ENCODE results near the gene DMTF1. TPM values are rescaled to one million over a fixed set of nuclear protein-coding genes. Genes with fewer than 3 reads are reported as not detected.

DMTF1 gene
- polyA plus RNA-seq, 1 of the 3 experiments (the other 2 are of a cell fraction): 108 TPM

- H3K4me1 ChIP-seq (ENCODE audit: control insufficient read depth in 1 of 2, insufficient read depth in 2 of 2, low read depth in 1 of 2, low read length in 1 of 2): peaks cover 0 to 6% of the 10 kb centered on the region in 2 experiments; a peak in 2 of 4 replicates
- POLR2A ChIA-PET: no interaction called here
- peaks cover 10% of the 10 kb centered on the region; the same call in 1 of the 2 replicates for H4K20me1 ChIP-seq (ENCODE audit: insufficient read depth)
- no peaks in the 10 kb centered on the region for H3K27me3 ChIP-seq (ENCODE audit: insufficient read depth)
- no peaks in the 10 kb centered on the region for H3K9me2 ChIP-seq
- H3K79me2 ChIP-seq (ENCODE audit: insufficient read depth): peaks cover 67% of the 10 kb centered on the region
- no peak overlapping the region for H2AFZ ChIP-seq (ENCODE audit: low read depth)
- peaks cover 6% of the 10 kb centered on the region; the same call in 1 of the 2 replicates for H3K9me3 ChIP-seq
- DNase-seq: no peak
- no peak overlapping the region for H3K27ac ChIP-seq (ENCODE audit: low read depth in 2 of 2, low read length in 1 of 2)
- H3F3A ChIP-seq (replicated peaks; ENCODE audit: insufficient read depth): peaks cover 17% of the 10 kb centered on the region
- no peak overlapping the region for H3K4me3 ChIP-seq (ENCODE audit: low read depth in 2 of 2, low read length in 1 of 2)
- no peak for TF ChIP-seq RCOR1 (IDR thresholded peaks at IDR 0.05; ENCODE audit: low read length)
- no peak for TF ChIP-seq CHD2 (IDR thresholded peaks at IDR 0.05; ENCODE audit: low read length, partially characterized antibody)
- no peak for TF ChIP-seq GATA2 (CRISPR knock-in tag; IDR thresholded peaks at IDR 0.05)
- TF ChIP-seq, protein P1, sequence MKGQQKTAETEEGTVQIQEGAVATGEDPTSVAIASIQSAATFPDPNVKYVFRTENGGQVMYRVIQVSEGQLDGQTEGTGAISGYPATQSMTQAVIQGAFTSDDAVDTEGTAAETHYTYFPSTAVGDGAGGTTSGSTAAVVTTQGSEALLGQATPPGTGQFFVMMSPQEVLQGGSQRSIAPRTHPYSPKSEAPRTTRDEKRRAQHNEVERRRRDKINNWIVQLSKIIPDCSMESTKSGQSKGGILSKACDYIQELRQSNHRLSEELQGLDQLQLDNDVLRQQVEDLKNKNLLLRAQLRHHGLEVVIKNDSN (IDR thresholded peaks at IDR 0.05; ENCODE audit: borderline replicate concordance, low read depth): no peak
- no peak for TF ChIP-seq JUND (IDR thresholded peaks at IDR 0.05)
- no peak for TF ChIP-seq NRF1 (IDR thresholded peaks at IDR 0.05; ENCODE audit: low read depth, low read length)
- TF ChIP-seq TAF1 (IDR thresholded peaks at IDR 0.05; ENCODE audit: borderline replicate concordance, low read depth, low read length): no peak
- no peak for TF ChIP-seq EP300 (IDR thresholded peaks at IDR 0.05; ENCODE audit: borderline replicate concordance in 1 of 2, low read depth in 1 of 2, low read length in 1 of 2)
- TF ChIP-seq FOXM1 (IDR thresholded peaks at IDR 0.05; ENCODE audit: low read depth): no peak
- no peak for TF ChIP-seq SMC3 (IDR thresholded peaks at IDR 0.05; ENCODE audit: low read depth, low read length)
- TF ChIP-seq TCF12 (IDR thresholded peaks at IDR 0.05): no peak
- peaks cover 0 to 15% of the 10 kb centered on the region in 2 experiments for H3K36me3 ChIP-seq (replicated peaks in 1 of 2; ENCODE audit: control insufficient read depth in 1 of 2, insufficient read depth in 2 of 2, low read length in 1 of 2)
- H3K4me2 ChIP-seq: no peak overlapping the region
- no peak overlapping the region for H3K9ac ChIP-seq
- WGBS (ENCODE audit: low lambda C conversion rate): 89% methylated on average over 17 of the region's 18 CpGs
- CTCF ChIA-PET: no interaction called here
Measured at GRCh38 chr7:87209295-87209924, 57.2 kb downstream of the DMTF1 start.

GRCh38 chr7:87210506-87210905, 58.3 kb downstream of the DMTF1 start:
- H3K36me3 ChIP-seq (replicated peaks in 1 of 2; ENCODE audit: control insufficient read depth in 1 of 2, insufficient read depth in 2 of 2, low read length in 1 of 2): peaks cover 0 to 15% of the 10 kb centered on the region in 2 experiments
- H3K4me2 ChIP-seq: no peak overlapping the region
- TF ChIP-seq, protein P1 (IDR thresholded peaks at IDR 0.05; ENCODE audit: borderline replicate concordance, low read depth): no peak
- no peak for TF ChIP-seq NFIC (IDR thresholded peaks at IDR 0.05; ENCODE audit: borderline replicate concordance)
- TF ChIP-seq EZH2phosphoT487 (IDR thresholded peaks at IDR 0.05; ENCODE audit: borderline replicate concordance, low read depth): no peak
- H3K79me2 ChIP-seq (ENCODE audit: insufficient read depth): peaks cover 63% of the 10 kb centered on the region
- H2AFZ ChIP-seq (ENCODE audit: low read depth): no peak overlapping the region
- H3K27me3 ChIP-seq (ENCODE audit: insufficient read depth): no peaks in the 10 kb centered on the region
- WGBS (ENCODE audit: low lambda C conversion rate): 82% methylated on average over 3 of the region's 3 CpGs
- no peak overlapping the region for H3K4me3 ChIP-seq (ENCODE audit: low read depth in 2 of 2, low read length in 1 of 2)
- peaks cover 0 to 6% of the 10 kb centered on the region in 2 experiments; a peak in 2 of 4 replicates for H3K4me1 ChIP-seq (ENCODE audit: control insufficient read depth in 1 of 2, insufficient read depth in 2 of 2, low read depth in 1 of 2, low read length in 1 of 2)
- H3K9ac ChIP-seq: no peak overlapping the region
- H4K20me1 ChIP-seq (ENCODE audit: insufficient read depth): peaks cover 10% of the 10 kb centered on the region; the same call in 1 of the 2 replicates
- H3K27ac ChIP-seq (ENCODE audit: low read depth in 2 of 2, low read length in 1 of 2): no peak overlapping the region
- ChIA-PET POLR2A (no interaction called here), CTCF (interaction anchor here (1.2 kb wide), 1 partner anchor 9 kb away, joined by 3 read pairs; the partner anchor contains the start of gene TMEM243)
- DNase-seq: no peak
- peaks cover 17% of the 10 kb centered on the region for H3F3A ChIP-seq (replicated peaks; ENCODE audit: insufficient read depth)
- H3K9me2 ChIP-seq: no peaks in the 10 kb centered on the region
- no peaks in the 10 kb centered on the region for H3K9me3 ChIP-seq
